Panc1 (cell line): Measurements from ENCODE around the gene EVI2B. TPM values are rescaled to one million over a fixed set of nuclear protein-coding genes. Genes with fewer than 3 reads are reported as not detected.

Experiments
- ATAC-seq: fragments of 200-7000 bp; cut with Tn5 transposase; 2 replicates; pipeline ENCODE4 v1.9.1; 2020; ENCODE audit warnings: mild to moderate bottlenecking, moderate library complexity
- BruUV-seq: library from RNA; stranded (reverse); fragments of 400-500 nt; replicated peaks from 2 replicates; lab custom pipeline; 2021; lab: Mats Ljungman, UMichigan
- CTCF ChIA-PET: fragments of 300-600 bp; sonication (Branson Sonifier 250); formaldehyde crosslinking; loops from one replicate; lab custom pipeline; 2022; ENCODE audit warnings: antibody characterized with exemption; lab: Charles Lee
- POLR2A ChIA-PET: fragments of 300-600 bp; sonication (Branson Sonifier 250); formaldehyde crosslinking; loops from one replicate; lab custom pipeline; 2022; ENCODE audit warnings: antibody characterized with exemption; lab: Charles Lee
- DNase-seq: peaks from one replicate; pipeline ENCODE4 v3.0.0-alpha.2; 2010; ENCODE audit warnings: low read depth, low spot score
- H3K27ac ChIP-seq: 2 replicates; pipeline ENCODE4 v1.5.1; 2011; ENCODE audit warnings: mild to moderate bottlenecking, low read length, inconsistent platforms
- H3K27me3 ChIP-seq: fragments of 200-500 bp; sonication (Bioruptor generic); 2 replicates; pipeline ENCODE4 v1.6.0; 2014; ENCODE audit warnings: low read length, inconsistent platforms; ENCODE audit not compliant: control insufficient read depth, insufficient read depth
- H3K36me3 ChIP-seq: fragments of 200-500 bp; sonication (Bioruptor generic); 2 replicates; pipeline ENCODE4 v1.5.1; 2014; ENCODE audit warnings: inconsistent platforms, mild to moderate bottlenecking, low read length, moderate library complexity; ENCODE audit not compliant: control insufficient read depth, insufficient read depth
- H3K4me1 ChIP-seq: 2 replicates; pipeline ENCODE4 v1.5.1; 2011; ENCODE audit warnings: inconsistent platforms, mild to moderate bottlenecking, low read length, moderate library complexity; ENCODE audit not compliant: control insufficient read depth, insufficient read depth
- H3K4me3 ChIP-seq, 2 experiments: 2 replicates each; pipeline ENCODE4 v1.5.1; 2011 to 2012; ENCODE audit warnings: low read depth in 2 of 2, low read length in 2 of 2, mild to moderate bottlenecking in 2 of 2, inconsistent platforms in 1 of 2, moderate library complexity in 1 of 2
- H3K9me3 ChIP-seq: fragments of 200-500 bp; sonication (Bioruptor generic); 2 replicates; pipeline ENCODE4 v1.5.1; 2014; ENCODE audit warnings: low read depth, mild to moderate bottlenecking, inconsistent platforms, low read length, moderate library complexity; ENCODE audit not compliant: control insufficient read depth, insufficient read depth
- CTCF ChIP-seq: fragments of 450-650 bp; IDR thresholded peaks from 2 replicates; pipeline ENCODE4 v1.5.1; 2017; ENCODE audit warnings: mild to moderate bottlenecking
- POLR2AphosphoS5 ChIP-seq: IDR thresholded peaks from 2 replicates; pipeline ENCODE4 v1.6.1; 2012; ENCODE audit warnings: mild to moderate bottlenecking, low read depth, low read length, moderate library complexity
- SIN3A ChIP-seq: IDR thresholded peaks from 2 replicates; pipeline ENCODE4 v1.6.1; 2012; ENCODE audit warnings: low read depth, mild to moderate bottlenecking, low read length, moderate library complexity, borderline replicate concordance; ENCODE audit not compliant: insufficient read depth
- TCF7L2 ChIP-seq: IDR thresholded peaks from 2 replicates; pipeline ENCODE4 v1.6.1; 2011; ENCODE audit warnings: mild to moderate bottlenecking, low read depth, low read length, inconsistent platforms
- in situ Hi-C: cut with HindIII; loops from 2 replicates; pipeline ENCODE4 v1.10.0; 2016; ENCODE audit warnings: low sequenced_read_pairs, low pct_unique_long_range_greater_than_20kb
- intact Hi-C: fragments of 100-400 bp; cut with micrococcal nuclease; formaldehyde crosslinking; loops from one replicate; pipeline ENCODE4 v1.10.0; 2022; ENCODE audit not compliant: unreplicated experiment
- total RNA-seq: library from RNA; stranded (reverse); gene quantifications from one replicate; pipeline ENCODE4 v1.2.1, GENCODE V29; 2021; ENCODE audit not compliant: unreplicated experiment
- TF ChIP-seq, protein P1 (sequence below), 2 experiments: IDR thresholded peaks; 2 replicates each; pipeline ENCODE4 v1.6.1; 2011 to 2012; ENCODE audit warnings: low read depth in 2 of 2, control low read depth in 1 of 2, low read length in 1 of 2, mild to moderate bottlenecking in 1 of 2, moderate library complexity in 1 of 2; ENCODE audit not compliant: insufficient read depth in 1 of 2

Gene EVI2B
- total RNA-seq, 1 experiment from 2014 or later = 0.08 TPM

GRCh38 chr17:31357091-31357490 lies 43.2 kb upstream of the EVI2B start:
- CTCF ChIA-PET = no interaction called here
- Histone ChIP-seq H3K36me3 (peaks cover 42% of the 10 kb centered on the region), H3K4me3 (no peak overlapping the region), H3K9me3 (no peaks in the 10 kb centered on the region), H3K27me3 (no peaks in the 10 kb centered on the region), H3K4me1 (no peaks in the 10 kb centered on the region), H3K27ac (no peak overlapping the region)
- in situ Hi-C loops = no loop called here
- BruUV-seq = no TSS peak
- intact Hi-C loops = no loop called here
- POLR2A ChIA-PET = no interaction called here
- TF ChIP-seq POLR2AphosphoS5 (no peak), TCF7L2 (no peak), CTCF (no peak), SIN3A (no peak)
- TF ChIP-seq, protein P1, sequence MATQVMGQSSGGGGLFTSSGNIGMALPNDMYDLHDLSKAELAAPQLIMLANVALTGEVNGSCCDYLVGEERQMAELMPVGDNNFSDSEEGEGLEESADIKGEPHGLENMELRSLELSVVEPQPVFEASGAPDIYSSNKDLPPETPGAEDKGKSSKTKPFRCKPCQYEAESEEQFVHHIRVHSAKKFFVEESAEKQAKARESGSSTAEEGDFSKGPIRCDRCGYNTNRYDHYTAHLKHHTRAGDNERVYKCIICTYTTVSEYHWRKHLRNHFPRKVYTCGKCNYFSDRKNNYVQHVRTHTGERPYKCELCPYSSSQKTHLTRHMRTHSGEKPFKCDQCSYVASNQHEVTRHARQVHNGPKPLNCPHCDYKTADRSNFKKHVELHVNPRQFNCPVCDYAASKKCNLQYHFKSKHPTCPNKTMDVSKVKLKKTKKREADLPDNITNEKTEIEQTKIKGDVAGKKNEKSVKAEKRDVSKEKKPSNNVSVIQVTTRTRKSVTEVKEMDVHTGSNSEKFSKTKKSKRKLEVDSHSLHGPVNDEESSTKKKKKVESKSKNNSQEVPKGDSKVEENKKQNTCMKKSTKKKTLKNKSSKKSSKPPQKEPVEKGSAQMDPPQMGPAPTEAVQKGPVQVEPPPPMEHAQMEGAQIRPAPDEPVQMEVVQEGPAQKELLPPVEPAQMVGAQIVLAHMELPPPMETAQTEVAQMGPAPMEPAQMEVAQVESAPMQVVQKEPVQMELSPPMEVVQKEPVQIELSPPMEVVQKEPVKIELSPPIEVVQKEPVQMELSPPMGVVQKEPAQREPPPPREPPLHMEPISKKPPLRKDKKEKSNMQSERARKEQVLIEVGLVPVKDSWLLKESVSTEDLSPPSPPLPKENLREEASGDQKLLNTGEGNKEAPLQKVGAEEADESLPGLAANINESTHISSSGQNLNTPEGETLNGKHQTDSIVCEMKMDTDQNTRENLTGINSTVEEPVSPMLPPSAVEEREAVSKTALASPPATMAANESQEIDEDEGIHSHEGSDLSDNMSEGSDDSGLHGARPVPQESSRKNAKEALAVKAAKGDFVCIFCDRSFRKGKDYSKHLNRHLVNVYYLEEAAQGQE (IDR thresholded peaks at IDR 0.05; ENCODE audit: insufficient read depth in 1 of 2, low read depth in 2 of 2, low read length in 1 of 2) = no peak
- DNase-seq (no peak), ATAC-seq (no peak)

DNA sequence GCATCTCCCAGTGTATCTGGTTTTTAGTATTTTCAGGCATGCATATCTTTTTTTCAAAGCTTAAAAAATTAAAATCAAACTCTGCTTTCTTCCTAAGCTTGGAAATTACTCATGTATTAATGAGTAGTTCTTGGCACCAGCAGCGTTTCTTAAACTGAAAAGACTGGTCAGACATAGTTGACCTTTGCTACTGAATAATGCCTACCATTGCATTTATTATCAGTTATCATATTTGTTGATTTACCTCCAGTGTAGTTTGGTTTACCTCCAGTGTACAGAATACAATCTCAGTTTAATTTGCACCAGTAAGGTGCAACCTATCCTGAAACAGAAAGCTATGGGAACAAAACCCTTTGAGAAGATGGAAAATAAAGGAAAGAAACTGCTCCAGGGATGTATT lies 42.1 kb upstream of the EVI2B start:
- DNase-seq (no peak), ATAC-seq (no peak)
- Histone ChIP-seq H3K4me1 (no peaks in the 10 kb centered on the region), H3K36me3 (peaks cover 41% of the 10 kb centered on the region), H3K4me3 (no peak overlapping the region), H3K9me3 (no peaks in the 10 kb centered on the region), H3K27me3 (no peaks in the 10 kb centered on the region), H3K27ac (no peak overlapping the region)
- intact Hi-C loops = no loop called here
- CTCF ChIA-PET = interaction anchor here (0.6 kb wide), 1 partner anchor 49 kb away, joined by 4 read pairs; no protein-coding TSS in a partner anchor
- POLR2A ChIA-PET = no interaction called here
- in situ Hi-C loops = no loop called here
- no TSS peak for BruUV-seq
- TF ChIP-seq, protein P1 (IDR thresholded peaks at IDR 0.05; ENCODE audit: insufficient read depth in 1 of 2, low read depth in 2 of 2, low read length in 1 of 2) = no peak
- TF ChIP-seq CTCF (no peak), SIN3A (no peak), TCF7L2 (no peak), POLR2AphosphoS5 (no peak)
